Stimulated activated CD4-positive, alpha-beta T cell treated with anti-CD3 and anti-CD28 coated beads, Interleukin-2, amount 100 ng/mL, for 48 hours (primary cell): ENCODE data around the gene CDCA4.
"Not testable (repeated sequence)": the region's sequence is repeated elsewhere in the genome, so short reads cannot be mapped to it uniquely, and the experiment has no call there.

ENCODE experiments used
- DNase-seq, 2 donors: peaks; one replicate each; pipeline ENCODE4 v3.0.0-alpha.2; 2020

CDCA4 gene

GRCh38 chr14:105030836-105031396 lies 10.0 kb upstream of the CDCA4 start:
- DNase-seq, result no peak

- DNase-seq, result no peak
These were observed 9.3 kb upstream of the CDCA4 start for GRCh38 chr14:105030194-105030593.

GRCh38 chr14:105029402-105029801 lies 8.5 kb upstream of the CDCA4 start:
- no peak for DNase-seq

- no peak for DNase-seq
These were observed 7.5 kb upstream of the CDCA4 start for GRCh38 chr14:105028251-105028927.

GRCh38 chr14:105027718-105028117 lies 6.8 kb upstream of the CDCA4 start:
- DNase-seq, result not testable (repeated sequence)

- DNase-seq, result no peak
These were observed 6.1 kb upstream of the CDCA4 start for GRCh38 chr14:105026802-105027563.

GRCh38 chr14:105026033-105026785 lies 5.3 kb upstream of the CDCA4 start:
- no peak for DNase-seq

- no peak for DNase-seq
These were observed 4.5 kb upstream of the CDCA4 start for GRCh38 chr14:105025429-105025828.

- no peak for DNase-seq
These were observed 3.1 kb upstream of the CDCA4 start for GRCh38 chr14:105023791-105024480.

GRCh38 chr14:105023144-105023543 lies 2.3 kb upstream of the CDCA4 start:
- no peak for DNase-seq

GRCh38 chr14:105022276-105022670 lies 1.4 kb upstream of the CDCA4 start:
- no peak for DNase-seq

GRCh38 chr14:105021656-105022275 lies 883 bp upstream of the CDCA4 start:
- peak; percentile 30 to 32 for DNase-seq

GRCh38 chr14:105019861-105020814 lies 745 bp downstream of the CDCA4 start:
- peak; percentile 42 to 54 for DNase-seq

GRCh38 chr14:105018414-105018813 lies 2.5 kb downstream of the CDCA4 start:
- no peak for DNase-seq

- no peak for DNase-seq
These were observed 5.0 kb downstream of the CDCA4 start for GRCh38 chr14:105015905-105016304.

GRCh38 chr14:105015242-105015641 lies 5.6 kb downstream of the CDCA4 start:
- DNase-seq, result no peak

GRCh38 chr14:105014631-105015030 lies 6.3 kb downstream of the CDCA4 start:
- no peak for DNase-seq

- no peak for DNase-seq
These were observed 6.9 kb downstream of the CDCA4 start for GRCh38 chr14:105014032-105014431.

- DNase-seq, result no peak
These were observed 7.6 kb downstream of the CDCA4 start for GRCh38 chr14:105013150-105013785.

GRCh38 chr14:105012171-105012985 lies 8.5 kb downstream of the CDCA4 start:
- DNase-seq, result no peak
